Effector memory CD4-positive, alpha-beta T cell (primary cell): ENCODE measurements around the gene KLC1.

Experiments used
- DNase-seq, 3 donors: peaks; one replicate each; pipeline ENCODE4 v3.0.0-alpha.2; 2020
- H3K27ac ChIP-seq: 2 replicates; pipeline ENCODE4 v1.7.0; 2013; ENCODE audit warnings: mild to moderate bottlenecking, low read length, moderate library complexity; ENCODE audit not compliant: insufficient read depth, poor library complexity, severe bottlenecking
- H3K27me3 ChIP-seq: replicated peaks from 2 replicates; pipeline ENCODE4 v1.7.0; 2013; ENCODE audit warnings: mild to moderate bottlenecking, low read length; ENCODE audit not compliant: insufficient read depth, control insufficient read depth, poor library complexity, severe bottlenecking
- H3K36me3 ChIP-seq: 2 replicates; pipeline ENCODE4 v1.7.0; 2013; ENCODE audit warnings: mild to moderate bottlenecking, low read length, moderate library complexity; ENCODE audit not compliant: control insufficient read depth, insufficient read depth
- H3K4me1 ChIP-seq: 2 replicates; pipeline ENCODE4 v1.7.0; 2013; ENCODE audit warnings: low read length, mild to moderate bottlenecking; ENCODE audit not compliant: control insufficient read depth, insufficient read depth, poor library complexity, severe bottlenecking
- H3K4me3 ChIP-seq: 2 replicates; pipeline ENCODE4 v1.7.0; 2013; ENCODE audit warnings: low read length, low read depth, mild to moderate bottlenecking; ENCODE audit not compliant: insufficient read depth, poor library complexity, severe bottlenecking
- H3K9me3 ChIP-seq: 2 replicates; pipeline ENCODE4 v1.7.0; 2013; ENCODE audit warnings: mild to moderate bottlenecking, low read length, moderate library complexity; ENCODE audit not compliant: control insufficient read depth

Gene KLC1

DNA sequence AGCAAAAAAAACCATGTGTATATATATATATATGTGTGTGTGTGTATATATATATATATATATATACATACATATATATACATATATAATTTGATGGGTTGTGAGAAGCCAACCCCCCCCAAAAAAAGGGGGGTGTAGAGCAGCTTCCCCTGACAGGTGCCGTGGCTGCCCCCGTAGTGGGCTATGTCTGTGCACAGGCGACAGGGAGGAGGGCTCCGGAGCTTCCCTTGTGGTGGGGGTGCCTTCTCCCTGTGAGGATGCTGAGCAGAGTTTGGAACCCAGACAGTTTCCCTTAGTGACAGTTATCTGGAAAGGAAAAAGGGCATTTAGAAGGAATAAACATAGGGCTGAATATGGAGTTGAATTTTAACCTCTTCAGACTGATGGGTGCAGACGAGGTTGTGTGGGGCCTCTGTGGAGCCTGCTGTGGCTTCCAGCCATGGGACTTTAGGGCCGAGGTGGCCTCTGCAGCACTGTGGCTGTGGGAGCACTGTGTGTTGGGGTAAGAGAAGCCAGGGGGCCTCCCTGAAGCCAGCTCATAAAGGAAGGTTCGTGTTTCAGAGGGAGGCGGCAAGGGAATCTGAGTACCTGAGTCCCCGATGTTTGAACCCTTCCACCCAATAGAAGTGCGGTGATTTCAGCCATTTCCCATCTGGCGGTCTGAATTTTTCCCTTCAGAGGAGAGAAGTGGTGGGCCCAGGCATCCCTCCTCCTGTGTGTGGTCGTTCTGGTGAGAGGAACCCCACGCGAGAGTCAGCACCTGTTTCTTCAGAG lies 66.5 kb downstream of the KLC1 start:
- peaks cover 53% of the 10 kb centered on the region for H3K36me3 ChIP-seq
- H3K27ac ChIP-seq = no peak overlapping the region
- H3K27me3 ChIP-seq = no peaks in the 10 kb centered on the region
- DNase-seq = no peak
- H3K4me1 ChIP-seq = no peaks in the 10 kb centered on the region
- H3K9me3 ChIP-seq = no peaks in the 10 kb centered on the region
- no peak overlapping the region for H3K4me3 ChIP-seq

DNA sequence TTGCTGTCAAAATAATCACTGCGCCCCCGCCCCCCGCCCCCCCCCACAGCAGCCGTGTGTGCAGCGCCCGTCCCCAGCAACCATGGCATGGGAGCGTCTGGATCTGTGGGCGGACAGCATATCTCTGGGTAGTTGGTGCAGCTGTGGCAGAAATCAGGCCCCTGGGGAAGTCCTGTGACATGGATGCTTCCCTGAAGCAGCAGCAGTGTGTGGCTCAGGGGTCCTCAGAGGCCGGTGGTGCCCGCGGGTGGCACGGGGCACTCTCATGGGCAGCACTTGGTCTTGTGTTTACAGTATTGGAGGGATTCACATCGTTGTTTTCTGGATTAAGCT lies 67.0 kb downstream of the KLC1 start:
- no peak for DNase-seq
- Histone ChIP-seq H3K27me3 (no peaks in the 10 kb centered on the region), H3K4me3 (no peak overlapping the region), H3K27ac (no peak overlapping the region), H3K4me1 (no peaks in the 10 kb centered on the region), H3K36me3 (peaks cover 54% of the 10 kb centered on the region), H3K9me3 (no peaks in the 10 kb centered on the region)

DNA sequence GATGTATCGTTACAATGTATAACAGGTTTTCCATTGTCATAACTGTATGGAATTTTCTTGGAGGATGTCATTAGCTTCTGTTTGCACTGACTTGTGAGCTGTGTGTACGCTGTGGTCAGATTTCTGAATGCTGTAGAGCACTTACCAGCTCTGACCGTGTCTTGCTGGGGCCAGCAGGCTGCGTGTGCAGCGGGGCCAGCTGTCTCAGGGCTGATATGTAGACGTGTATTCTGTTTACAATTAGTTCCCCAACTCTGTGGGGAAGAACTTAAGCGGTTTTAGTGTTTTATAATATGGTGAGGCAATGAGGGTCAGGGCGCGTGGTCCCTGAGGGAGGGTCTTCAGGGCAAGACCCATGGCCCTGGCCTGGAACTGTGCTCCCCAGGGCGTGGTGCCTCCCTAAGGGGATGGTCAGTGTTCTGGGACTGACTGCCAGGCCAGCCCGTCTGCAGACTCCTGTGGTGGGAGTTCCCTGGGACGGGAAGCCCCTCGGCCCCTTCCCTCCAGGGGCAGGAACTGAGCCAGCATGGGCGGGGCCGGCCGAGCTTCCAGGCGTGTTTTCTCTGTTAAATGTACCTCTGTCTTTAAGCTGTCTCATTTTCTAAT lies 67.6 kb downstream of the KLC1 start:
- H3K4me1 ChIP-seq = no peaks in the 10 kb centered on the region
- no peak for DNase-seq
- no peaks in the 10 kb centered on the region for H3K9me3 ChIP-seq
- no peaks in the 10 kb centered on the region for H3K27me3 ChIP-seq
- H3K36me3 ChIP-seq = peaks cover 56% of the 10 kb centered on the region
- no peak overlapping the region for H3K4me3 ChIP-seq
- no peak overlapping the region for H3K27ac ChIP-seq

DNA sequence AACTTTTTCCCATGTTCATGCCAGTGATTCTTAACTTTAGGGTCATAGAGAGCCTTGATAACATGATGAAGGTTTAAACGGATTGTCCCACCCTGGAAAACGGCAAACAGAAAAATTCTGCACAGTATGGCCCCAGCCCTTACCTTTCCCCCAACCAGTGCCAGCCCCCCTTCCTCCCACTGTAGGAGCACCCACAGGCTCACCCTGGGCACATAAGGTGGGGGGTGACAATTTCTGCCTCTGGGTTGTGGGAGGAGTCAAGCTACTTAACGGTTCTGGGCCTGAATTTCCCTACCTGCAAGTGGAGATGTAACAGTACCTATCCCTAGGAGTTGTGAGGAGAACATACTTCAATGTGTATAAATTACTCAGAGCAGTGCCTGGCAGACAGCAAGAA lies 68.2 kb downstream of the KLC1 start:
- Histone ChIP-seq H3K27ac (no peak overlapping the region), H3K4me1 (no peaks in the 10 kb centered on the region), H3K36me3 (peaks cover 56% of the 10 kb centered on the region), H3K27me3 (no peaks in the 10 kb centered on the region), H3K9me3 (no peaks in the 10 kb centered on the region), H3K4me3 (no peak overlapping the region)
- no peak for DNase-seq

DNA sequence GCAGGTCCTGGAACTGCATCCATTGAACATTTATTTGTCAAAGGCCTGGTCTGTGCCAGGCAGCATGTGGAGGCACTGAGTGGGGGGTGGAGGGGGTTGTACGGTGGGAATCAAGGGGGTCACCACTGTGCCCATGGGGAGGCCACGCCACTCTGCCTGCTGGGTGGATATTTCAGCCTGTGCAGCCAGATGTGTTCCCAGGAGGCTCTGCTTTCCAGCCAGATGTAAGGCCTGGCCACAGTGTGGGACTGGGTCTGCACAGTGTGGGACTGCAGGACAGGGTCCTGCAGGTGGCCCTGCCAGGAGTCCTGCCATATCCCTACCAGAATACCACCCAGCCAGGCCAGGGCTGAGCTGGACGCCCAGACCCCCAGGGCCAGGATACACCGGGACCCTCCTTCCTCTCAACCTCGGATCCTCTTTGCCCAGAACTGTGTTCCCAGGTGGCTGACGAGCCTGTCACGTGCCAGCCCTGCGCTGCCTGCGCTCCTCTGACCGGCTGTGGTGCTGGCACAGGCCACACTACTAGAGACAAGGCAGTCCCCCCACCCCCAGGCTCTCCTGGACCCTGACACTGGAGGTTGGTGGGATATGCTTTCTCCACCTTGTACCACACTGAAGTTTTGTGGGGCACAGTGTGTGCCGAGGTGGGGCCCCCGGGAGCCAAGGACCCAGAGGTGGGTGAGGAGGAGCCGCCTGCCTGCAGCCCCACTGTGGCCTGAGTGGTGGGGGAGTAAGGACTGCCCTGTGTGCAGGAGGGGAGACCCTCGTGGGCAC lies 68.8 kb downstream of the KLC1 start:
- no peaks in the 10 kb centered on the region for H3K4me1 ChIP-seq
- no peaks in the 10 kb centered on the region for H3K9me3 ChIP-seq
- H3K36me3 ChIP-seq = peaks cover 51% of the 10 kb centered on the region
- no peak overlapping the region for H3K27ac ChIP-seq
- H3K4me3 ChIP-seq = no peak overlapping the region
- no peaks in the 10 kb centered on the region for H3K27me3 ChIP-seq
- no peak for DNase-seq

DNA sequence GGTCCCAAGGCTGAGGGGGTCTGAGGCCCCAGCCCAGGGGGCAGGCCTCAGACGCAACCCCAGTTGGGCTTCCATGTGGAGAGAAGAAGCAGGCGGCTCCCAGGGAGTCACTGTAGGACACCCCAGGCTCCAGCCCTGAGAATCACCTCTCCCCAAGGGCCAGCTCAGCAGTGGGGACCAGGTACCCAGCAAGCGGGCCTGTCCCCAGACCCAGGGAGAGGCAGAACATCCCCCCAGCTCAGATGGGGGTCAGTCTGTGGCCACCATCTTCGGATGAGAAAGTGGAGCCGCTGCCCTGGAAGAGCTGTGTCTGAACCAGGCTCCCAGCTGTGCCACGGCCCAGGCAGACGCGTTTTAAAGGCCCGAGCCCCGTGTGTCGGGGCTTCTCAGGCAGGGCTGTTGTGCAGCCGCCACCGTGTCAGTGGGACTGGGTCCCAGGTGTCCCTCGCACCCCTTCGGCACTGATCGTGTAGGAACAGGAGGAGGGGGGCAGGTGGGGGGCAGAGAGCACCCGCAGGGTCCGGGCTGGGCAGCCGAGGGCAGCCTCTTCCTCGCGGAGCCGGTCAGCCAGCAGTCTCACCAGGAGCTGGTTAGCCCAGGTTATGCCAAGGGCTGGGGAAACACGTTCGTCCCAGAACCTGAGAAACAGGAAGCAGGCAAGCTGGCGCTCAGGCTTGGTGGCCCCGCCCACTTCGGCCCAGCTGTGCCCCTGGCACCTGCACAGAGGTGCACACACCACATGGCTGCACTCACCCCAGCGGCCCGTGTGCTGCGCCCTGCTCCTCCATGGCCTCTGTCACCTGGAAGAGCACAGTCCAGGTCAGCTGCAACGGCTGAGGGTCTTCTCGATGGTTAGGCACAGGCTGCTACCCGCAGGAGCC lies 69.6 kb downstream of the KLC1 start:
- no peak overlapping the region for H3K27ac ChIP-seq
- no peak for DNase-seq
- no peaks in the 10 kb centered on the region for H3K27me3 ChIP-seq
- H3K4me3 ChIP-seq = no peak overlapping the region
- H3K9me3 ChIP-seq = no peaks in the 10 kb centered on the region
- no peaks in the 10 kb centered on the region for H3K4me1 ChIP-seq
- H3K36me3 ChIP-seq = peaks cover 45% of the 10 kb centered on the region

DNA sequence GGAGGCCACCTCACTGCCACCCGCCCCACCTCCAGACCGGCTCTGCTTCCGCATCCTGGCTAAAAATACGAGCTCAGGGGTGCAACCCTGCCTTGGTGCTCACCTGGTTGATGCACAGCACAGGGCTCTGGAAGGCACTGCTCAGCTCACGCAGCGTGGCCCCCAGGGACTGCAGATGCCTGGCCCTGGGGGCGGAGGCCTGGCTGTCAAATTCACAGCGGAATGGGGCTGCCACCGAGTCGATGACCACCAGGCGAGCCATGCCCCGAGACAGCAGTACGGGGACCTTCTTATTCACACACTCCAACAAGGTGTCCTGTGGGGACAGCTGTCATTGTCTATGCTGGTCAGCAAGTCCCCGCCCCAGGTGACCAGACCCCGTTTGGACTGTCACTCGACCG lies 70.2 kb downstream of the KLC1 start:
- Histone ChIP-seq H3K4me1 (no peaks in the 10 kb centered on the region), H3K36me3 (peaks cover 44% of the 10 kb centered on the region), H3K4me3 (no peak overlapping the region), H3K27ac (no peak overlapping the region), H3K27me3 (no peaks in the 10 kb centered on the region), H3K9me3 (no peaks in the 10 kb centered on the region)
- DNase-seq = no peak

DNA sequence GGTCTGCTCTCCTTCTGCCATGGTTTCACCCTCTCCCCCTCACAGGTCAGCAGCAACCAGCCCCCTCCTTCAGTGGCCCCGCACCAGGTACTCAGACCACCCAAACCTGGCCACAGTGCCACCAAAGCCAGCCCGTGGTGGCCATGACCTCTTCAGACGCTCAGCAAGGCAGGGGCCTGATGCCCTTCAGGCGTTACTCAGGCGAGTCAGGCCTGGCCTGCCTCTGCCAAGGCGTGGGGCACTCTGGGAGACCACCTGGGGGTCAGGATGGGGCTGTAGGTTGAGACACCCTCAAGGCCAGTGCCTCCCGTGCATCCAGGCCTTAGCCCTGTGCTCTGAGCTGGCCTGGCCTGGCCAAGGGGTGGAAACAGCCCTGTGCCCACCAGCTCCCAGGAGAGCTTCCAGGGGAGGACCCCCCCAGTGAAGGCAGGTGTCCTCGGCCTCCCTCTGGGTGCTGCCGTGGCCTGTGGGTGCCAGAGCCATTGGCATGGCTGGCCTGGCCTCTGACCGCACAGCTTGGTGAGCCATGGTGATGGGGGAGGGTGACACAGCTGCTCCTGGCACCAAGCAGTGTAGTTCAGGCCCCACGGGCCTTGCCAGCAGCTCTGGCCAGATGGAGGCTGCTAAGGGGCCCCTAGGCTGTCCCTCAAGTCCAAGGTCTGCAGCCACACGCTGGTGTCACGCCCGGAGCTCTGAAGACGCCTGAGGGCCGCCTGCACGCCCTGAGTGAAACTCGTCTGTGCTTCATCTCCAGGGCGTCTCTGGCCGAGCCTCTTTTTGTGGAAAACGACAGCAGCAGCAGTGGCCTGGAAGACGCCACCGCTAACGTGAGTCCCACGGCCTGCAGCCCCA lies 71.1 kb downstream of the KLC1 start:
- no peak overlapping the region for H3K4me3 ChIP-seq
- peaks cover 40% of the 10 kb centered on the region for H3K36me3 ChIP-seq
- H3K4me1 ChIP-seq = no peaks in the 10 kb centered on the region
- H3K27ac ChIP-seq = no peak overlapping the region
- H3K9me3 ChIP-seq = no peaks in the 10 kb centered on the region
- H3K27me3 ChIP-seq = no peaks in the 10 kb centered on the region
- DNase-seq = no peak

DNA sequence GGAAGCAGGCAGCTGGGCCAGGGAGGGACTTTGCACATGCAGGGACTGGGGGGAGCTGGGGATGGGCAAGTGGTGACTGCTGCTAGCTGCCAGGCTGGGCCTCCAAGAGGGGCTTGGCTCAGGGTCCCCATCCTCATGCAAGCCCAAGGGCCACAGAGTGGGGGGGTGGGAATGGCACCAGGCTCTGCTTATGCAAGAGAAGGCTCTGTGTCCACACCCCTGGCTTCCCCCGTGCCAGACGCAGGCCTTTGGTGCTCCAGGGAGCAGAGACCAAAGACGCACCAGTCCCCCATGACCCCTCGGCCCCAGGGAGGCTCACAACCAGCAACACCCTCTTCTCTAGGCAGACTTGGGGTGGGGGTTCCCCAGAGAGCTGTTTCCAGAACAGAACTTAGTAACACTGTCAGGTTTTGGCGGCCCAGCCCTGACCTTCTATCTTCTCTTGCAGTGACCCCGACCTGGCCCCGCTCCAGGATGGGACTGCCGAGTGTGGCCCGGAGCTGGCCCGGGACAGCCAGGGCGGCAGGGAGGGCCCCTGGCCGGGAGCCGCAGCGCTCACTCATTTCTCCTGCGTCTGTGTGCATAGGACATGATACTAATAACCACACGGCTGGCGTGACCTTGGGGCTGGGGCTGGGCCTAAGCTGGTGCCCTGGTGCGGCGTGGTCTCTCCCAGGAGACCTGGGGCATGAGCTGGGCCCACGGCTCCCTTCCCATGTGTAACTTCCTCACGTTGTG lies 71.9 kb downstream of the KLC1 start:
- Histone ChIP-seq H3K36me3 (peaks cover 40% of the 10 kb centered on the region), H3K4me3 (no peak overlapping the region)

More for the DNA sequence above, 71.9 kb downstream of the KLC1 start:
- no peaks in the 10 kb centered on the region for H3K9me3 ChIP-seq
- no peak for DNase-seq
- no peaks in the 10 kb centered on the region for H3K4me1 ChIP-seq
- no peaks in the 10 kb centered on the region for H3K27me3 ChIP-seq
- H3K27ac ChIP-seq = no peak overlapping the region
